ENCODE results near the gene PTPN5. TPM values are rescaled to one million over a fixed set of nuclear protein-coding genes. Genes with fewer than 3 reads are reported as not detected.

Gene PTPN5
- total RNA-seq, 2 donors from 2014 or later = 0.77 to 4.8 TPM

DNA sequence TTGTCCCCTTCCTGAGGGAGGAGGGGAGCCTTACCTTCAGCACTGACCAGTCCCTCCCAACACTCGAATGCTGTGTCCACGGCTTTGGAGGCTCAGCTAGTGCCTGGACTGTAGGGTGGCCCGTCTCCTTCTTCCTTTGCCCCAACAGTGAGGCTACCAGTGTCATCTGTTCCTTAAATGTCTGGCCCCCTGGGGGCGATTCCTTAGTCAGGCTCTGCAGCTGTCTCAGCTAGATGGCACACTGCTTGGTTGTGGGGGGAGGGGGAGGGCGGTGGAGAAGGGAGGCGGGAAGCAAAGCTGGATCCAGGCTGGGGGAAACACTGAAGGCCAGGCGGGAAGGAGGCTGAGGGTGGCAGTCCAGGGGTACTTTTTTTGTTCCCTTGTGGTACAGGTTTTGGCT is 65.6 kb downstream of the PTPN5 start, which contains the start of gene IGSF22:
IGSF22 (minus strand) TSS at position 149 of the 400 bp plus-strand sequence. CDS start 1,952 bp downstream, outside the sequence.
- H3K9me3 ChIP-seq = no peaks in the 10 kb centered on the region
- H3K36me3 ChIP-seq = no peaks in the 10 kb centered on the region
- TF ChIP-seq, protein P1, sequence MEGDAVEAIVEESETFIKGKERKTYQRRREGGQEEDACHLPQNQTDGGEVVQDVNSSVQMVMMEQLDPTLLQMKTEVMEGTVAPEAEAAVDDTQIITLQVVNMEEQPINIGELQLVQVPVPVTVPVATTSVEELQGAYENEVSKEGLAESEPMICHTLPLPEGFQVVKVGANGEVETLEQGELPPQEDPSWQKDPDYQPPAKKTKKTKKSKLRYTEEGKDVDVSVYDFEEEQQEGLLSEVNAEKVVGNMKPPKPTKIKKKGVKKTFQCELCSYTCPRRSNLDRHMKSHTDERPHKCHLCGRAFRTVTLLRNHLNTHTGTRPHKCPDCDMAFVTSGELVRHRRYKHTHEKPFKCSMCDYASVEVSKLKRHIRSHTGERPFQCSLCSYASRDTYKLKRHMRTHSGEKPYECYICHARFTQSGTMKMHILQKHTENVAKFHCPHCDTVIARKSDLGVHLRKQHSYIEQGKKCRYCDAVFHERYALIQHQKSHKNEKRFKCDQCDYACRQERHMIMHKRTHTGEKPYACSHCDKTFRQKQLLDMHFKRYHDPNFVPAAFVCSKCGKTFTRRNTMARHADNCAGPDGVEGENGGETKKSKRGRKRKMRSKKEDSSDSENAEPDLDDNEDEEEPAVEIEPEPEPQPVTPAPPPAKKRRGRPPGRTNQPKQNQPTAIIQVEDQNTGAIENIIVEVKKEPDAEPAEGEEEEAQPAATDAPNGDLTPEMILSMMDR (IDR thresholded peaks at IDR 0.05) = no peak
- TF ChIP-seq POLR2A (IDR thresholded peaks at IDR 0.05) = no peak
- no peak for TF ChIP-seq POLR2AphosphoS5 (IDR thresholded peaks at IDR 0.05)
- 74% methylated on average over 7 of the region's 7 CpGs for WGBS
- H3K27me3 ChIP-seq (replicated peaks; ENCODE audit: insufficient read depth) = no peaks in the 10 kb centered on the region
- H3K4me3 ChIP-seq = no peak within 1 kb of the TSS
- intact Hi-C loops (cut with DNase I) = no loop called here
- no peaks in the 10 kb centered on the region for H3K4me1 ChIP-seq (replicated peaks)
- no peak for DNase-seq (ENCODE audit: low spot score)
- no peak within 1 kb of the TSS for H3K27ac ChIP-seq

DNA sequence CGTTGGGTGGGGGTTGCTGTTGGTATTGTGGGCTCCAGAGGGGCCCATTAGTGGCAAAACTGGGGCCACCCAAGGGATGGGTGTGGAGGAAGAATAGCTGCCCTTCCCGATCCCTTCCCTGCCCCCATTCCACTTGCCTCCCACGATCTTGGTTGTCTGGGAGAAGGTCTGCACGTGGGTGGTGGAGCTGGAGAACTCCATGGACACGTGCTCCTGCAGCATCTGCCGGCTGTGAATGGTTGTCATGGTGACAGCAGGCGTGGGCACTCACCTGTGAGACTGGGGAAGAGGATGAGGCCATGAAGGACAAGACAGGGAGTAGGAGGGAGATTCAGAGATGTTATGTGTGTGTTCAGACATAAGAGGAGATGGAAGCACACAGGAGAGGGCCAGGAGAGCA is 67.6 kb downstream of the PTPN5 start:
- TF ChIP-seq POLR2AphosphoS5 (IDR thresholded peaks at IDR 0.05) = no peak
- TF ChIP-seq, protein P1 (IDR thresholded peaks at IDR 0.05) = no peak
- Histone ChIP-seq H3K27ac (no peak overlapping the region), H3K4me3 (no peak overlapping the region), H3K9me3 (no peaks in the 10 kb centered on the region), H3K4me1 (replicated peaks) (no peaks in the 10 kb centered on the region), H3K27me3 (replicated peaks; ENCODE audit: insufficient read depth) (no peaks in the 10 kb centered on the region), H3K36me3 (no peaks in the 10 kb centered on the region)
- no peak for DNase-seq (ENCODE audit: low spot score)
- 52% methylated on average over 7 of the region's 7 CpGs for WGBS
- intact Hi-C loops (cut with DNase I) = loop anchor here (5.0 kb wide), 1 partner anchor 92 kb away; the partner anchor contains the start of gene SPTY2D1

DNA sequence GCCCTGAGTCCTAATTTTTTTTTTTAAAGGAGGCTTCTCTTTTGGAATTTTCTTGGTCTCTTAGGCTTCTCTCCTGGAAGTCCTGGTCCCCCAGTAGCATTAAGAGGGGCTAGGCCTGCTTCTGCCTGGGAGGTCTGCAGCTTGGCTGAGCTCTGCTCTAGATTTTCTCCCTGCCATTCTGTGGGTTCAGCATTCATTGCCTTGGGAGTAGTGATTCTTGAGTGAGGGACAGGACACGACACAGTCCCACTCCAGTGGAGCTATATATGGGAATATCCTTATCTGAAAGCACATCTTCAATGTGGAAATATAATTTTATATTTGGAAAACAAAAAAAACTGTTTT is 69.3 kb downstream of the PTPN5 start:
- Histone ChIP-seq H3K27me3 (replicated peaks; ENCODE audit: insufficient read depth) (no peaks in the 10 kb centered on the region), H3K4me1 (replicated peaks) (no peaks in the 10 kb centered on the region), H3K27ac (no peak overlapping the region), H3K4me3 (peak overlapping the region in 1 of 2 donors; percentile 38), H3K9me3 (no peaks in the 10 kb centered on the region), H3K36me3 (no peaks in the 10 kb centered on the region)
- TF ChIP-seq POLR2AphosphoS5 (IDR thresholded peaks at IDR 0.05) (no peak), POLR2A (IDR thresholded peaks at IDR 0.05) (no peak)
- TF ChIP-seq, protein P1 (IDR thresholded peaks at IDR 0.05) = no peak
- DNase-seq (ENCODE audit: low spot score) = no peak
- intact Hi-C loops (cut with DNase I) = loop anchor here (5.0 kb wide), 1 partner anchor 90 kb away; the partner anchor contains the start of gene SPTY2D1
- 89% methylated on average over 1 of the region's 1 CpG for WGBS

DNA sequence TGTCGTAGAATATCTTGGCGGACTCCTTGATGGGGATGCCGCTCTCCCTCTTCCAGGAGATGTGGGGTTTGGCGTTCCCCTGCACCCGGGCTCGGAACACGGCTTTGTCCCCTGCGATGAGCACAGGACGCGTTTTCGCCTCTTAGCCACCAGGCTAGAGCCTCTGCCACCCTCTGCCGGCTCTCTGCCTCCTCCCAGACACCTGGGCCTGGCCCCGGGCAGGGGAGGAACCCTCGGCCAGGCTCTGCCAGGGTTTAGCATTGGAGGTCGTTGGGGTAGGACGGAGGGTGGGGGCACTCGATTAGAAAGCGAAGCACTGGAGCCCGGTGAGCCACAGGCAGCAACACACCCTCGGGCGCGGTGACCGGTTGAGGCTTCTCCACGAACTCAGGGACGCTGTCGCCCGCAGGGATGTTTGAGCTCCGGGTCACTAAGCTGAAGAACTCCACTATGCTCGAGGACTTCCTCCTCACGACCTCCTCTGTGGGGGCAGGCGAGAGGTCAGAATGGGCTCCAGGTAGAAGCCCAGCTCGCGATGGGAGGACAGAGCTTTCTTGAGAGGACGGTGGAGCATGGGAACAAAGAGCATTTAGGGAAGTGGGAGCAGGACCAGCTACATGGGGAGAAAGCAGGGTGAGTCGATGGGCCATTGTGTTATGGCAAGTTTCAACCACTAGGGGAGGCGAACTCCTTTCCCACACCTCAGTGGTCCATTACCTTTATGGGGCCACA is 69.9 kb downstream of the PTPN5 start:
- peak overlapping the region; percentile 25 to 38 for H3K4me3 ChIP-seq

More for the DNA sequence above, 69.9 kb downstream of the PTPN5 start:
- TF ChIP-seq POLR2A (IDR thresholded peaks at IDR 0.05) = no peak
- no peak for TF ChIP-seq POLR2AphosphoS5 (IDR thresholded peaks at IDR 0.05)
- TF ChIP-seq, protein P1 (IDR thresholded peaks at IDR 0.05) = peak; percentile 41 to 57 (median 50)
- intact Hi-C loops (cut with DNase I) = loop anchor here (5.0 kb wide), 1 partner anchor 89 kb away; the partner anchor contains the start of gene SPTY2D1
- Histone ChIP-seq H3K9me3 (no peaks in the 10 kb centered on the region), H3K36me3 (no peaks in the 10 kb centered on the region), H3K27me3 (replicated peaks; ENCODE audit: insufficient read depth) (no peaks in the 10 kb centered on the region), H3K27ac (peak overlapping the region; percentile 23 to 32), H3K4me1 (replicated peaks) (no peaks in the 10 kb centered on the region)
- peak; percentile 28 for DNase-seq (ENCODE audit: low spot score)
- WGBS = 5% methylated on average over 36 of the region's 36 CpGs

All from prostate gland (tissue), 2 donors.